ENCODE data around the gene ATP1A1. TPM values are rescaled to one million over a fixed set of nuclear protein-coding genes. Genes with fewer than 3 reads are reported as not detected.

The ATP1A1 gene
- total and polyA plus RNA-seq, 2 donors (not counting 1 experiment from before 2014, with no cell fraction given) = 58.9 to 107 TPM

DNA sequence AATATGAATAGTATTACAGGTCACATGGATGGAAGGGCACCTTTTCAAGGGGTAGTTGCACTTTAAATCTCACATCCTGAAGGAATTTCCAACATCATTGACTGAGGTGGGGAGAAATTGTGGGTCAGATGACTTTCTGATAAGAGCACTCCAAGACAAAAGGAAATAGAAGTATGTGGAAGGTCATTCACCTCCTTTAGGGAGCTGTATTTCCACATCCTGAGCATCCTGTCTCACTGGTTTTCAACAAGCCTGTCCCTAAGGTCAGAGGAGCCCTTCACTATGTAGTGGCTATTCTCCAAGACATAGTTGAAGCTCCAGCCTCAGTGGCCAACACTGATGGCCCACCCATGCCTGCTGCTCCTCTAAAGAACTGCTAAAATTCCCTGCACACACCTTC lies 76.5 kb downstream of the ATP1A1 start:
- intact Hi-C loops (cut with micrococcal nuclease) = no loop called here
- Histone ChIP-seq H3K4me1 (ENCODE audit: control insufficient read depth in 2 of 2, insufficient read depth in 2 of 2, low read length in 2 of 2) (no peaks in the 10 kb centered on the region), H3K9me3 (ENCODE audit: control extremely low read depth in 1 of 3, control insufficient read depth in 2 of 3, insufficient read depth in 1 of 3, low read length in 2 of 3) (no peaks in the 10 kb centered on the region), H2AFZ (ENCODE audit: insufficient read depth, low read depth, low read length, poor library complexity, severe bottlenecking) (no peak overlapping the region), H3K36me3 (replicated peaks in 1 of 2; ENCODE audit: control extremely low read depth in 1 of 2, control insufficient read depth in 1 of 2, extremely low read depth in 1 of 2, insufficient read depth in 2 of 2, low read length in 1 of 2) (no peaks in the 10 kb centered on the region), H3K27me3 (replicated peaks in 1 of 4; ENCODE audit: control extremely low read depth in 1 of 4, control insufficient read depth in 3 of 4, insufficient read depth in 4 of 4, low read length in 3 of 4) (no peaks in the 10 kb centered on the region), H3K4me2 (replicated peaks; ENCODE audit: low read depth, low read length, poor library complexity, severe bottlenecking) (no peak overlapping the region), H3K27ac (ENCODE audit: low read length in 2 of 2) (no peak overlapping the region), H3K4me3 (ENCODE audit: control extremely low read depth in 1 of 5, extremely low read depth in 1 of 5, insufficient read depth in 1 of 5, low read depth in 2 of 5, low read length in 4 of 5) (no peak overlapping the region), H3K9ac (ENCODE audit: low read length) (no peak overlapping the region), H3K79me2 (ENCODE audit: control insufficient read depth, insufficient read depth, low read length) (no peaks in the 10 kb centered on the region), H4K20me1 (ENCODE audit: control insufficient read depth, insufficient read depth, low read length, poor library complexity, severe bottlenecking) (no peaks in the 10 kb centered on the region)
- ChIA-PET POLR2A (no interaction called here), CTCF (no interaction called here)
- peaks cover 25% of the 10 kb centered on the region for H3K27me3 Mint-ChIP-seq
- TF ChIP-seq CTCF (IDR thresholded peaks at IDR 0.05) = no peak
- H3K9me3 Mint-ChIP-seq (ENCODE audit: insufficient read depth) = no peaks in the 10 kb centered on the region
- H3K27ac Mint-ChIP-seq = no peak overlapping the region
- H3K4me1 Mint-ChIP-seq = no peaks in the 10 kb centered on the region
- ATAC-seq (ENCODE audit: low read depth) = no peak
- no peak for DNase-seq
- no peak overlapping the region for H3K4me3 Mint-ChIP-seq

DNA sequence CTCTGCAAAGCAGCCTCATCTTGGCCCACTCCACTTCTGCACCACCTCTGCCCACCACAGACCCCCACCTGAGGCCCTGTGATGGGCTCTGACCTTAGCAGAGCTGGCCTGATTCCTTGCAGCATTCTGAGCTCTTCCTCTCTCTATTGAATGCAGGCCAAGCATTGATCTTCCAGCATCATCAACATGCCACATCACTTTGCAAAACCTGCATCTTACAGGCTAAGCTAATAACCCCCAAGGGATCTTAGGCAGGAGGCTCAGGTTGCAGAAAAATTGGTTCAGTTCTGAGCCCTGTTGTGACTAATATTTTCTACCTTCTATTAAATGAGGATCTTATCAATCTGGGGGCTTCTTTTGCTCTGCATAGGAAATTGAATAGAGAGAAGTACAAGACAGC lies 78.7 kb downstream of the ATP1A1 start:
- ChIA-PET CTCF (no interaction called here), POLR2A (no interaction called here)
- Histone ChIP-seq H3K4me1 (ENCODE audit: control insufficient read depth in 2 of 2, insufficient read depth in 2 of 2, low read length in 2 of 2) (no peaks in the 10 kb centered on the region), H3K9ac (ENCODE audit: low read length) (no peak overlapping the region), H3K4me3 (ENCODE audit: control extremely low read depth in 1 of 5, extremely low read depth in 1 of 5, insufficient read depth in 1 of 5, low read depth in 2 of 5, low read length in 4 of 5) (no peak overlapping the region), H3K9me3 (ENCODE audit: control extremely low read depth in 1 of 3, control insufficient read depth in 2 of 3, insufficient read depth in 1 of 3, low read length in 2 of 3) (no peaks in the 10 kb centered on the region), H3K27me3 (replicated peaks in 1 of 4; ENCODE audit: control extremely low read depth in 1 of 4, control insufficient read depth in 3 of 4, insufficient read depth in 4 of 4, low read length in 3 of 4) (no peaks in the 10 kb centered on the region), H3K79me2 (ENCODE audit: control insufficient read depth, insufficient read depth, low read length) (no peaks in the 10 kb centered on the region), H3K4me2 (replicated peaks; ENCODE audit: low read depth, low read length, poor library complexity, severe bottlenecking) (no peak overlapping the region), H3K36me3 (replicated peaks in 1 of 2; ENCODE audit: control extremely low read depth in 1 of 2, control insufficient read depth in 1 of 2, extremely low read depth in 1 of 2, insufficient read depth in 2 of 2, low read length in 1 of 2) (no peaks in the 10 kb centered on the region), H4K20me1 (ENCODE audit: control insufficient read depth, insufficient read depth, low read length, poor library complexity, severe bottlenecking) (no peaks in the 10 kb centered on the region), H2AFZ (ENCODE audit: insufficient read depth, low read depth, low read length, poor library complexity, severe bottlenecking) (no peak overlapping the region), H3K27ac (ENCODE audit: low read length in 2 of 2) (no peak overlapping the region)
- DNase-seq = no peak
- intact Hi-C loops (cut with micrococcal nuclease) = no loop called here
- peaks cover 15% of the 10 kb centered on the region for H3K27me3 Mint-ChIP-seq
- H3K4me3 Mint-ChIP-seq = no peak overlapping the region
- no peaks in the 10 kb centered on the region for H3K4me1 Mint-ChIP-seq
- no peak for ATAC-seq (ENCODE audit: low read depth)
- TF ChIP-seq CTCF (IDR thresholded peaks at IDR 0.05) (no peak), EZH2 (IDR thresholded peaks at IDR 0.05; ENCODE audit: borderline replicate concordance, insufficient read depth, low read depth, low read length, poor library complexity, severe bottlenecking) (no peak)
- H3K9me3 Mint-ChIP-seq (ENCODE audit: insufficient read depth) = no peaks in the 10 kb centered on the region
- no peak overlapping the region for H3K27ac Mint-ChIP-seq
